GM23338 (cell line): ENCODE measurements around the gene LRRC25.

ENCODE experiments used
- CREB1 ChIP-seq: fragments of 250-450 bp; sonication (Bioruptor Pico); IDR thresholded peaks from 2 replicates; pipeline ENCODE4 v1.5.0; 2020; ENCODE audit warnings: low read depth, mild to moderate bottlenecking, moderate library complexity
- EZH2 ChIP-seq: fragments of 200-600 bp; sonication (generic); IDR thresholded peaks from one replicate; pipeline ENCODE4 v1.8.0; 2017; ENCODE audit warnings: antibody characterized with exemption, mild to moderate bottlenecking, low read depth; ENCODE audit not compliant: unreplicated experiment
- EZH2phosphoT487 ChIP-seq: fragments of 200-600 bp; sonication (generic); IDR thresholded peaks from one replicate; pipeline ENCODE4 v1.8.1; 2018; ENCODE audit warnings: antibody characterized with exemption; ENCODE audit not compliant: unreplicated experiment
- TF ChIP-seq, protein P1 (sequence below), 2 experiments: fragments of 200-600 bp in 1 of 2; sonication (generic) in 1 of 2; conservative IDR thresholded peaks; 2 replicates each; pipeline versions ENCODE4 v1.5.1 to v1.6.1; 2016 to 2017; ENCODE audit warnings: antibody characterized with exemption in 2 of 2, low read depth in 2 of 2, mild to moderate bottlenecking in 2 of 2, moderate library complexity in 1 of 2

DNA sequence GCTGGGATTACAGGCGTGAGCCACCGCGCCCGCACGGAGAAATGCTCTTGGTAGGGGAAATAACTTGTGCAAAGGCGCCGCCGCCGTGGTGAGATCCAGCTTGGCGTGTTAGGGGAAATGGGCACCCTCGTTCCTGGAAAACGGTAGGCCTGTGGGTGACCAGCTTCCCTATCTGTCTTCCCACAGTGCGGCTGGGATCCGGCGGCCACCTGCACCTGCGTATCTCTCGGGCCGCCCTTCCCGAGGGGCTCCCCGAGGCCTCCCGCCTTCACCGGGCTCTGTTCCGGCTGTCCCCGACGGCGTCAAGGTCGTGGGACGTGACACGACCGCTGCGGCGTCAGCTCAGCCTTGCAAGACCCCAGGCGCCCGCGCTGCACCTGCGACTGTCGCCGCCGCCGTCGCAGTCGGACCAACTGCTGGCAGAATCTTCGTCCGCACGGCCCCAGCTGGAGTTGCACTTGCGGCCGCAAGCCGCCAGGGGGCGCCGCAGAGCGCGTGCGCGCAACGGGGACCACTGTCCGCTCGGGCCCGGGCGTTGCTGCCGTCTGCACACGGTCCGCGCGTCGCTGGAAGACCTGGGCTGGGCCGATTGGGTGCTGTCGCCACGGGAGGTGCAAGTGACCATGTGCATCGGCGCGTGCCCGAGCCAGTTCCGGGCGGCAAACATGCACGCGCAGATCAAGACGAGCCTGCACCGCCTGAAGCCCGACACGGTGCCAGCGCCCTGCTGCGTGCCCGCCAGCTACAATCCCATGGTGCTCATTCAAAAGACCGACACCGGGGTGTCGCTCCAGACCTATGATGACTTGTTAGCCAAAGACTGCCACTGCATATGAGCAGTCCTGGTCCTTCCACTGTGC, 9.1 kb downstream of the LRRC25 start:
- TF ChIP-seq, protein P1, sequence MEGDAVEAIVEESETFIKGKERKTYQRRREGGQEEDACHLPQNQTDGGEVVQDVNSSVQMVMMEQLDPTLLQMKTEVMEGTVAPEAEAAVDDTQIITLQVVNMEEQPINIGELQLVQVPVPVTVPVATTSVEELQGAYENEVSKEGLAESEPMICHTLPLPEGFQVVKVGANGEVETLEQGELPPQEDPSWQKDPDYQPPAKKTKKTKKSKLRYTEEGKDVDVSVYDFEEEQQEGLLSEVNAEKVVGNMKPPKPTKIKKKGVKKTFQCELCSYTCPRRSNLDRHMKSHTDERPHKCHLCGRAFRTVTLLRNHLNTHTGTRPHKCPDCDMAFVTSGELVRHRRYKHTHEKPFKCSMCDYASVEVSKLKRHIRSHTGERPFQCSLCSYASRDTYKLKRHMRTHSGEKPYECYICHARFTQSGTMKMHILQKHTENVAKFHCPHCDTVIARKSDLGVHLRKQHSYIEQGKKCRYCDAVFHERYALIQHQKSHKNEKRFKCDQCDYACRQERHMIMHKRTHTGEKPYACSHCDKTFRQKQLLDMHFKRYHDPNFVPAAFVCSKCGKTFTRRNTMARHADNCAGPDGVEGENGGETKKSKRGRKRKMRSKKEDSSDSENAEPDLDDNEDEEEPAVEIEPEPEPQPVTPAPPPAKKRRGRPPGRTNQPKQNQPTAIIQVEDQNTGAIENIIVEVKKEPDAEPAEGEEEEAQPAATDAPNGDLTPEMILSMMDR (conservative IDR thresholded peaks at IDR 0.05; ENCODE audit: low read depth in 2 of 2) = peak; percentile 77 to 98
- TF ChIP-seq CREB1 (CRISPR knock-in tag) (peak; percentile 46), EZH2 (no peak), EZH2phosphoT487 (no peak)
